ENCODE measurements around the gene PNMT.

GRCh38 chr17:39664581-39665561, 3.4 kb upstream of the PNMT start, which contains the start of gene TCAP:
- TF ChIP-seq POLR2A (IDR thresholded peaks at IDR 0.05) (no peak), CTCF (IDR thresholded peaks at IDR 0.05) (no peak)

Data from uterus (tissue), 2 donors.